BE2C (cell line): Measurements from ENCODE around the gene ZFYVE26.
"Not testable (repeated sequence)": the region's sequence is repeated elsewhere in the genome, so short reads cannot be mapped to it uniquely, and the experiment has no call there.

Experiments
- DNase-seq: peaks from one replicate; pipeline ENCODE4 v3.0.0-alpha.2; 2020
- H3K27me3 ChIP-seq: fragments of 250-450 bp; sonication (Bioruptor Pico); 2 replicates; pipeline ENCODE4 v1.5.1; 2020; ENCODE audit warnings: mild to moderate bottlenecking
- H3K36me3 ChIP-seq: fragments of 250-450 bp; sonication (Bioruptor Pico); 2 replicates; pipeline ENCODE4 v1.5.1; 2020; ENCODE audit warnings: mild to moderate bottlenecking
- H3K4me1 ChIP-seq: fragments of 250-450 bp; sonication (Bioruptor Pico); 2 replicates; pipeline ENCODE4 v1.5.1; 2020
- H3K4me3 ChIP-seq: 2 replicates; pipeline ENCODE4 v1.5.1; 2011; ENCODE audit warnings: low read depth, low read length
- H3K9me3 ChIP-seq: fragments of 250-450 bp; sonication (Bioruptor Pico); 2 replicates; pipeline ENCODE4 v1.5.1; 2020
- TF ChIP-seq, protein P1 (sequence below): IDR thresholded peaks from 2 replicates; pipeline ENCODE4 v1.5.1; 2012; ENCODE audit warnings: mild to moderate bottlenecking, low read depth, low read length

The ZFYVE26 gene

DNA sequence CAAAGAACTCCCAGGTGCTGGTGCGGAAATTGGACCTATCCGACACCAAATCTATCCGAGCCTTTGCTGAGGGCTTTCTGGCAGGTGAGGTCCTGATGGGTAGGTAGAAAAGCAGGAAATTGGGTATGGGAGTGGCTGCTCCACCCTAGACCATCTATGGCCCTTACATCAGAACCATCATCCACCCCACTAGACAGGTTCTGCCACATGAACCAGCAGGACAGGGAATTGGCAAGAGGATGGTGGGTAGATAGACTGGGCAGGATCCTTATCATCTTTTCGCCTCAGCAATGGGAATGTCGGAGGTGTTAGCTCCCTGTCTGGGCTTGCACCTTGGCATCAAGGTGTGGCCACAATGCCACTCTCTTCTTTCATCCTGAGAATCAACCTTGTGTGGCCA, 91.2 kb downstream of the ZFYVE26 start:
- Histone ChIP-seq H3K27me3 (no peaks in the 10 kb centered on the region), H3K36me3 (no peaks in the 10 kb centered on the region), H3K4me3 (no peak overlapping the region), H3K9me3 (no peaks in the 10 kb centered on the region), H3K4me1 (no peaks in the 10 kb centered on the region)
- TF ChIP-seq, protein P1, sequence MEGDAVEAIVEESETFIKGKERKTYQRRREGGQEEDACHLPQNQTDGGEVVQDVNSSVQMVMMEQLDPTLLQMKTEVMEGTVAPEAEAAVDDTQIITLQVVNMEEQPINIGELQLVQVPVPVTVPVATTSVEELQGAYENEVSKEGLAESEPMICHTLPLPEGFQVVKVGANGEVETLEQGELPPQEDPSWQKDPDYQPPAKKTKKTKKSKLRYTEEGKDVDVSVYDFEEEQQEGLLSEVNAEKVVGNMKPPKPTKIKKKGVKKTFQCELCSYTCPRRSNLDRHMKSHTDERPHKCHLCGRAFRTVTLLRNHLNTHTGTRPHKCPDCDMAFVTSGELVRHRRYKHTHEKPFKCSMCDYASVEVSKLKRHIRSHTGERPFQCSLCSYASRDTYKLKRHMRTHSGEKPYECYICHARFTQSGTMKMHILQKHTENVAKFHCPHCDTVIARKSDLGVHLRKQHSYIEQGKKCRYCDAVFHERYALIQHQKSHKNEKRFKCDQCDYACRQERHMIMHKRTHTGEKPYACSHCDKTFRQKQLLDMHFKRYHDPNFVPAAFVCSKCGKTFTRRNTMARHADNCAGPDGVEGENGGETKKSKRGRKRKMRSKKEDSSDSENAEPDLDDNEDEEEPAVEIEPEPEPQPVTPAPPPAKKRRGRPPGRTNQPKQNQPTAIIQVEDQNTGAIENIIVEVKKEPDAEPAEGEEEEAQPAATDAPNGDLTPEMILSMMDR: no peak
- no peak for DNase-seq

DNA sequence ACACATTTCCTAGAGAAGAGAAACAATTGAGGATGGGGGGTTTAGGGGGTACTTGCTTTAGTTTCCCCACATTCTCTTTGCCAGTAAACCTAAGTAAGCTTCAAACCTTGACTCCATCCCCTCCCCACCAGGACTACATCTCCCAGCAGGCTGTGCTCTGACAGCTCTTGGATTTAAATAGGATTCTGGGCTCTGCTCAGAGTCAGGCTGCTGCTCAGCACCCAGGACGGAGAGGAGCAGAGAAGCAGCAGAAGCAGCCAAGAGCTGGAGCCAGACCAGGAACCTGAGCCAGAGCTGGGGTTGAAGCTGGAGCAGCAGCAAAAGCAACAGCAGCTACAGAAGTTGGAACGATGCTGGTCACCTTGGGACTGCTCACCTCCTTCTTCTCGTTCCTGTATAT, 94.1 kb downstream of the ZFYVE26 start:
- peak overlapping the region; percentile 1; the same call in 1 of the 2 replicates for H3K4me3 ChIP-seq

DNA sequence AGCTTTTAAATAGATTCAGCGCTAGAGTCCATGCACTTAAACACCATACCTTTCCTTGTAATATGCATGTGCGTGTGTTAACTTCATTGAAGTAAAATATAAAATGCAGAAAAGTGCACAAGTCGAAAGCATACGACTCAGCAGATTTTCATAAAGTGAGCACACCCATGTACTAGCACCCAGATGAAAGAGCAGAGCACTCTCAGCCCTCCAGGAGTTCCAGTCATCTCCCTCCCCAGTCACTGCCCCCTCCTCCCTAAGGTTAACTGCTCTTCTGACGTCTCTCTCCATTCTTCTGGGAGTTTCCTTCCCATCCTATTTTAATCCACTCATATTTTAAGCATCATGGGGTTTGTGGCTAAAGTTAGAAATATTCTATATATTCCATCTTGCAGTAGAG, 94.5 kb downstream of the ZFYVE26 start:
- no peak for DNase-seq
- no peaks in the 10 kb centered on the region for H3K9me3 ChIP-seq
- no peak overlapping the region for H3K4me3 ChIP-seq
- TF ChIP-seq, protein P1: no peak
- H3K36me3 ChIP-seq: no peaks in the 10 kb centered on the region
- H3K4me1 ChIP-seq: no peaks in the 10 kb centered on the region
- no peaks in the 10 kb centered on the region for H3K27me3 ChIP-seq

More for the DNA sequence above, 94.1 kb downstream of the ZFYVE26 start:
- Histone ChIP-seq H3K27me3 (no peaks in the 10 kb centered on the region), H3K9me3 (no peaks in the 10 kb centered on the region), H3K36me3 (no peaks in the 10 kb centered on the region), H3K4me1 (no peaks in the 10 kb centered on the region)
- peak; percentile 36 for DNase-seq
- TF ChIP-seq, protein P1: no peak

DNA sequence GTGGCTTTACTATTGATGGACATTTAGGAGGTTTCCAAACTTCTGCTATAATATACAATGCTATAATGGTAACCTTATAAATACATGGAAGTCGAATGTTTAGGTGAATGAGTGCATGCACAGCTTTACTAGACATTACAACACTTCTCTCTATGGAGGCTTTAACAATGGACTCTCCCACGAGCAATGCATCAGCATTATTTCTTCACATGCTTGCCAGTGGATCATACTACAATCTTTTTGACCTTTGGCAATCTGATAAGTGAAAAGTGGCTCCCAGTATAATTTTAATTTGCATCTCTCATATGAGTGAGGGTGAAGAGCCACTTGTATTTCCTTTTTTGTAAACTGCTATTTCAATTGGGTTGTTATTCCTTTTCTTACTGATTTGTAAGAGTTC, 96.5 kb downstream of the ZFYVE26 start:
- H3K4me1 ChIP-seq: no peaks in the 10 kb centered on the region
- H3K9me3 ChIP-seq: no peaks in the 10 kb centered on the region
- DNase-seq: no peak
- TF ChIP-seq, protein P1: no peak
- no peak overlapping the region for H3K4me3 ChIP-seq
- H3K27me3 ChIP-seq: no peaks in the 10 kb centered on the region
- no peaks in the 10 kb centered on the region for H3K36me3 ChIP-seq

DNA sequence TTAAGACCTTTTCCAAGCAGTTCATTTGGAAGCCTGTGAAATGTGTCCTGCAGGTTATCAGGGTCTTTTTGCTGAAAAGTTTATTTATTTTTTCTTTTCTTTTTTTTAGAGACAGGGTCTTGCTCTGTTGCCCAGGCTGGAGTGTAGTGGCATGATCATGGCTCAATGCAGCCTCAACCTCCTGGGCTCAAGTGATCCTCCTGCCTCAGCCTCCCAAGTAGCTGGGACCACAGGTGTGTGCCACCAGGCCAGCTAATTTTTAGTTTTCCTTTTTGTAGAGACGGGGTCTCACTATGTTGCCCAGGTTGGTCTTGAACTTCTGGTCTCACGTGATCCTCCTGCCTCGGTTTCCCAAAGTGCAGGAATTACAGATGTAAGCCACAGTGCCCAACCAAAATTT, 97.0 kb downstream of the ZFYVE26 start:
- not testable (repeated sequence) for H3K9me3 ChIP-seq, H3K36me3 ChIP-seq, DNase-seq, H3K27me3 ChIP-seq, H3K4me1 ChIP-seq, H3K4me3 ChIP-seq

DNA sequence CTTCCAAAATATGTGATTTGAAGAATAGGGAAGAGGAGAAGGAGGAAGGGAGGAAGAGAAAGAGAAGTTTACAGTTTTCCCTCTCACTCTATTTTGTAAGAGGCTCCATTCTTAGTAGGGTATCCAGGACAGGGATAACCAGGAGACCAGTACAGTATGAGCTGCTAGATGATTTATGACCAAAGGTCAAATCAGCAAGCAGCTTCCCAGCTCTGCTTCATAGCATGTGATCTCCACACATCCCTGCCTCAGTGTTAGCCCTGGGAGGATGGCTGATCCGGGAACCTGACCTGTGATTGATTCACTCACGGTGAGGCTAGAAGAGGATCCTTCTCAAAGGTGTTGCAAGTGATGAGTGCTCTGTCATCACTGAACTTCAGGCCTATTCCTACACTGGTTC, 98.1 kb downstream of the ZFYVE26 start:
- no peaks in the 10 kb centered on the region for H3K9me3 ChIP-seq
- TF ChIP-seq, protein P1: no peak
- no peak overlapping the region for H3K4me3 ChIP-seq

DNA sequence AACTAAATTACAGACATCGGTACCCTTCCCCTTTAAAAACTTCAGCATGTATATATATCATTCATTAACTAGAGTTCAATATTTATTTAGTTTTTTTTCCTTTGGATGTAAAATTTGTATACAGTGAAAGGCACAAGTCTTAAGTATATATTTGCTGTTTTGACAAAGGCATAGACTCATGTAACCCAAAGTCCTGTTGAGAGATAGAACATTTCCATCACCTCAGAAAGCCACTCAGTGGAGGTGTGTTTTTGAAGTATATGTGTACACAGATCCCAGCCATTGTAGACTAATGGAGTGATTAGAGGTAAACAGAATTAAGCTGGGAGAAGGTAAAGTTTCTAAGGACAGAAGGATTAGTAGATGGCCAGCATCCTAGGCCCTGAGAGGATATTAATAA, 99.3 kb downstream of the ZFYVE26 start:
- TF ChIP-seq, protein P1: no peak
- no peak for DNase-seq
- H3K4me1 ChIP-seq: no peaks in the 10 kb centered on the region

More for the DNA sequence above, 98.1 kb downstream of the ZFYVE26 start:
- Histone ChIP-seq H3K4me1 (no peaks in the 10 kb centered on the region), H3K27me3 (no peaks in the 10 kb centered on the region), H3K36me3 (no peaks in the 10 kb centered on the region)
- no peak for DNase-seq

More for the DNA sequence above, 99.3 kb downstream of the ZFYVE26 start:
- no peaks in the 10 kb centered on the region for H3K9me3 ChIP-seq
- no peak overlapping the region for H3K4me3 ChIP-seq
- no peaks in the 10 kb centered on the region for H3K36me3 ChIP-seq
- H3K27me3 ChIP-seq: no peaks in the 10 kb centered on the region
